Adipose tissue (tissue), 3 donors: ENCODE measurements around the gene ISG15. TPM values are rescaled to one million over a fixed set of nuclear protein-coding genes. Genes with fewer than 3 reads are reported as not detected.
"Not testable (repeated sequence)": the region's sequence is repeated elsewhere in the genome, so short reads cannot be mapped to it uniquely, and the experiment has no call there.

Source experiments
- H3K27ac ChIP-seq: one replicate; pipeline ENCODE4 v1.5.1; 2013; ENCODE audit warnings: low read depth, low read length
- WGBS, 3 donors: extraction: QIAGEN DNeasy Blood & Tissue Kit; methylation state at CpG; one replicate each; pipeline ENCODE4 v1.1.7; 2013; 5-methylcytosine and 5-hydroxymethylcytosine counted together
- polyA plus RNA-seq, 3 donors: library from polyadenylated mRNA; stranded (reverse); fragments of 200-250 nt; gene quantifications; one replicate each; pipeline ENCODE4 v1.2.3, GENCODE V29; 2013
- donor health status: healthy with polysubstance abuse.
- donor health status: Bipolar disorder and iron deficiency.
- donor health status: healthy.

ISG15 gene
- polyA plus RNA-seq, 3 donors, result 43.7 to 83.5 (median 44.3) TPM

GRCh38 chr1:1004420-1004779, 8.9 kb upstream of the ISG15 start:
- WGBS, 3 donors, result 56 to 76% (median 57%) methylated on average over 6 to 7 of the region's 7 CpGs
- H3K27ac ChIP-seq, result no peak overlapping the region

- no peak overlapping the region for H3K27ac ChIP-seq
- 15 to 24% (median 19%) methylated on average over 20 to 21 of the region's 21 CpGs for WGBS, 3 donors
Measured at GRCh38 chr1:1004780-1005697, 8.3 kb upstream of the ISG15 start.

DNA sequence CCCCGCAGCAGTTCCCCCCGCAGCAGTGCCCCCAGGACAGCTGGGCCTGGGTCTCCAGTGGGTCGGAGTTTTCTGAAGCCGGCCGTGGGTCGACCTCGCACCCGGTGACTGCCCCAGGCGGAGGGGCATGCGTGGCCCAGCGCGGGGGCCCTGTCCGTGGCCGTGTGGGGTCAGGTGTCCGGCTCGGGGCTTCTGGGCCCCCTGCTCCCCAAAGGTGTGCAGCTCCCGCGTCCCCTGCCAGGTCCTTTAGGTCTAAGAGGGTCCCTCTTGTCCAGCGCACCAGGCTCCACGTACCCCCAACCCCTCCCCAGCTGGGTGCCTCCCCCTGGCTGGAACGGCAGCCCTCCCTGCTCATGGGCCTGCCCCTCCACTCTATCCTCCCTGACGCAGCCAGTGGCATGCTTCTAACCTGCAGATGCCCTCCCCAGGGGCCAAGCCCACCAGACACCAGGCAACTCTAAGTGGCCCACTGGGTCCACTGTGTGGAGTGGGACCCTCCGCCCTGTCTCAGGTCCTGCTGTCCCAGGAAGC, 7.5 kb upstream of the ISG15 start:
- no peak overlapping the region for H3K27ac ChIP-seq
- 54 to 63% (median 55%) methylated on average over 14 to 23 of the region's 23 CpGs for WGBS, 3 donors

GRCh38 chr1:1006305-1007159, 6.8 kb upstream of the ISG15 start:
- 79 to 84% (median 80%) methylated on average over 37 of the region's 37 CpGs for WGBS, 3 donors
- no peak overlapping the region for H3K27ac ChIP-seq

- 93% methylated on average over 8 of the region's 8 CpGs for WGBS, 3 donors
- H3K27ac ChIP-seq, result not testable (repeated sequence)
Measured at GRCh38 chr1:1010131-1010530, 3.2 kb upstream of the ISG15 start.

DNA sequence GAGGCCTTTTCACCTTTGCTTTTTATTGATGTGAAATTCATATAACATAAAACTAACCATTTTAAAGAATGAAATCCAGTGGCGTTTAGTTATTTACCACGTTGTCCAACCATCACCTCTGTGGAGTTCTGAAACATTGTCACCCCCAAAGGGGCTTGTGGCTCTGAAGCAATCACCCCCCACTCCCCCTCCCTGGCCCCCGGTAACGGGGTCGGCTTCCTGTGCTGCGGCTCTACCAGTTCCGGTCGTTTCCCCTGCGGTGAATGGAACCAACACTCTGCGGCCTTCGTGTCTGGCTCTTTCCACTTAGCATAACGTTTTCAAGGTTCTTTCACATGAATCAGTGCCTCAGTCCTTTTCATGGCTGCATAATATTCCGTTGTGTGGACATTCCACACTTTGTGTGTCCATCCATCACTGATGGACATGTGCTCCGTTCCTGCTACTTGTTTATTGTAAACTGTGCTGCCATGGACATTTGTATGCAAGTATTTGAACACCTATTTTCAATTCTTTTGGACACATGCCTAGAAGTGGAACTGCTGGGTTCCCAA, 1.8 kb upstream of the ISG15 start:
- H3K27ac ChIP-seq, result no peak overlapping the region
- WGBS, 3 donors, result 69 to 88% (median 71%) methylated on average over 14 of the region's 14 CpGs

DNA sequence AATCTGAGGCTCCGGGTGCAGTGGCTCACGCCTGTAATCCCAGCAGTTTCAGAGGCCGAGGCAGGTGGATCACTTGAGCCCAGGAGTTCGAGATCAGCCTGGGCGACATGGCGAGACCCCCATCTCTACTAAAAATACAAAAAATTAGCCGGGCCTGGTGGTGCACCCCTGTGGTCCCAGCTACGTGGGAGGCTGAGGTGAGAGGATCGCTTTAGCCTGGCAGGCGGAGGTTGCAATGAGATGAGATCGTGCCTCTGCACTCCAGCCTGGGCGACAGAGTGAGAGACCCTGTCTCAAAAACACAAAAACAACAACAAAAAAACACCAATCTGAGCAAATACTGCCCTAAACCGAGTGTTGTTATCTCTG, 577 bp upstream of the ISG15 start:
- 62 to 69% (median 63%) methylated on average over 13 of the region's 13 CpGs for WGBS, 3 donors
- not testable (repeated sequence) for H3K27ac ChIP-seq

- no peak overlapping the region for H3K27ac ChIP-seq
Measured at GRCh38 chr1:1013922-1014648, 788 bp downstream of the ISG15 start.

DNA sequence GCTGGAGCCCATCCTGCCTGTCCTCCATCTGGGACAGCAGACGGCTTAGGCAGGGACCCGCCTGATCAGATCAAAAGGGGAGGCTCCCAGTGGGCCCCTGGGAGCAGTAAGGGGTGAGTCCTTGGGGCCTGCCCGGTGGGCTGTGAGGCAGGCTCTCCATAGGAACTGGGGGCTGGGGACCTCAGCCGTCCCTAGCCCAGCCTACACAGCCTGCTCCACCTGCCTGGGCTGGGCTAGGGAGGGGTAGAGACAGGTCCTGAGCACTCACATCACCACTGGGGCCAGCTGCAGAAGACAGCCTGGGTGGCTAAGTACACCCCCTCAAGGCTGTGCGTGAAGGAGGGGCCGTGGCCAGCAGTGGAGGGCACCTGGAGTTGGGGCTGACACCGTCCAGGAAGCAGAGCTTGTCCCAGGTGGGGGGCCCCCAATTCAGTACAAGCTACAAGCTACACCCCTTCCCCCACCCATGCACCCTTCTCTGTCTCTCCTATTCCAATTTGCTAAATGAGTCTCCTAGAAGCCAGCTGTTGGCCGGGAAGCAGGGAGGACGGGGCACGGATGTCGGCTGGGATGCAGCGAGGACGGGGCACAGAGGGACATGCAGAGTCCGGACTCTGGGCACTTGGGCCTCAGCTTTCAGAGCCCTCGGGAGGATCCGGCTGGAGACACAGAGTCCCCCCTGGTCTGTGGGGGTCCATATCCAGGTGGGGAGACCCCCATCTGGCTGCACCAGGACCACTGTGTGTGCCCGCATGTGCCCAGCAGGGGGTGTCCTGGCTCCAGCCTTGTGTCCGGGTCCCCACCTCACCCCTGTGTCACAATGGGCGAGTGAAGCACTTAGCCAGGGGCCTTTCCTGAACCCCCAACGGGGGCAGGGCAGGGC, 1.7 kb downstream of the ISG15 start:
- 78 to 81% (median 79%) methylated on average over 20 of the region's 20 CpGs for WGBS, 3 donors
- H3K27ac ChIP-seq, result no peak overlapping the region

More at GRCh38 chr1:1013922-1014648, 788 bp downstream of the ISG15 start:
- WGBS, 3 donors, result 44 to 71% (median 57%) methylated on average over 39 to 41 of the region's 41 CpGs

GRCh38 chr1:1017397-1018320, 4.4 kb downstream of the ISG15 start:
- WGBS, 3 donors, result 62 to 84% (median 81%) methylated on average over 16 to 17 of the region's 17 CpGs

DNA sequence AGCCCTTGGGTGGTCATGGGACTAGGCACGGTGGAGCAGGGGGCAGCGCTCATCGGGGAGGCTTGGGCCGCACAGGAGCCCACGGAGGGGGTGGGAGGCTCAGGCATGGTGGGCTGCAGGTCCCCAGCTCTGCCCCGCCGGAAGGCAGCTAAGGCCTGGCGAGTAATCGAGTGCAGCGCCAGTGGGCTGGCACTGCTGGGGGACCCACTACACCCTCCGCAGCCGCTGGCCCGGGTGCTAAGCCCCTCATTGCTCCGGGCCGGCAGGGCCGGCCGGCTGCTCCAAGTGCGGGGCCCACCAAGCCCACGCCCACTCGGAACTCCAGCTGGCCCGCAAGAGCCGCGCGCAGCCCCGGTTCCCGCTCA, 5.0 kb downstream of the ISG15 start:
- WGBS, 3 donors, result 92 to 94% (median 94%) methylated on average over 22 to 26 of the region's 26 CpGs
- H3K27ac ChIP-seq, result not testable (repeated sequence)

More at GRCh38 chr1:1017397-1018320, 4.4 kb downstream of the ISG15 start:
- H3K27ac ChIP-seq, result not testable (repeated sequence)

DNA sequence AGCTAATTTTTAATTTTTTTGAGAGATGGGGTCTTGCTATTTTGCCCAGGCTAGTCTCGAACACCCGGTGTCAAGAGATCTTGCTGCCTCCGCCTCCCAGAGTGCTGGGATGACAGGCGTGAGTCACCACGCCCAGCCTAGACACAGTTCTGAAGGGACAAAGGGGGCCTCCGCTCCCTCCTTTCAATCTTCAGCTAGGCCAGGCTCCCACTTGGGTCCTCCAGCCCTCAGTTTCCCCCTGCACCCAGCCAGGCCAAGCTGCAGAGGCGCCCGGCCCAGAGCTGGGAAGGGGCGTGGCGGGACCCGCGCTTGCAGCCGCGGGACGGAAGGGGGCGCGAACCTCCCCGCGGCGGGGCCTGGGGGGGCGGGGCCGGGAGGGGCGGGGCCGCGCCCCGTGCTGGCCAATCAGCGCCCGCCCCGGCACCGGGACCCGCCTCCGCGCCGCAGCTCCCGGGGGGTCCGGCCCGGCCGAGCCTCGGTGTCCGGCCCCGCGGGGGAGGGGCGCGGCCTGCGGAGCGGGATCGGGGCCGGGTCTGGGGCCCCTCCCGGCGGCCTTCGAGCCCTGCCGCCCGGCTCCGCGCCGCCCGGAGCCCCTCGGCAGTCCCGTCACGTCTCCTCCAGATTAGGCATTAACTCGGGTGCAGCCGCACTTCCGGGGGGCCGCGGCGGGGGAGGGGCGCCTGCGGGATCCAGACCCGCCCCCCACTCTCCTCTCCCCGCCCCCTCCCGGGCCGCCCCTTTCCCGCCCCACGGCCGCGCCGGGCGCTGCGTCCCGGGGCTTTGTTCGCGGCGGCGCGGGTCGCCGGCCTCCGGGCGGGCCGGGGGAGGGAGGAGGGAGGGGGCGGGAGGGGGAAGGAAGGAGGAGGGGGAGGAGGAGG, 6.1 kb downstream of the ISG15 start:
- no peak overlapping the region for H3K27ac ChIP-seq
- 1 to 4% (median 2%) methylated on average over 34 to 69 of the region's 91 CpGs for whole genome bisulfite sequencing, 3 donors

DNA sequence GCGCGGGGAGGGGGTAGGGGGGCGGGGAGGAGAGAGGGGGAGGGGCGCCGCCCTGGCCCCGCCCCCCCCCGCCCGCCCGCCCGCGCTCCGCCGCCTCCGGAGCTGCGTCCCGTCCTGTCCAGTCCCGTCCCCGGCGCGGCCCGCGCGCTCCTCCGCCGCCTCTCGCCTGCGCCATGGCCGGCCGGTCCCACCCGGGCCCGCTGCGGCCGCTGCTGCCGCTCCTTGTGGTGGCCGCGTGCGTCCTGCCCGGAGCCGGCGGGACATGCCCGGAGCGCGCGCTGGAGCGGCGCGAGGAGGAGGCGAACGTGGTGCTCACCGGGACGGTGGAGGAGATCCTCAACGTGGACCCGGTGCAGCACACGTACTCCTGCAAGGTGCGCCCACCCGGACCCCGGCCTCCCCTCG, 6.7 kb downstream of the ISG15 start, which contains the start of gene AGRN:
TSS of gene AGRN (plus strand) at position 121 of the 405 bp plus-strand sequence. CDS start at position 174, 53 bp downstream.
- no peak within 1 kb of the TSS for H3K27ac ChIP-seq
- 0 to 1% (median 0%) methylated on average over 11 to 39 of the region's 58 CpGs for WGBS, 3 donors

DNA sequence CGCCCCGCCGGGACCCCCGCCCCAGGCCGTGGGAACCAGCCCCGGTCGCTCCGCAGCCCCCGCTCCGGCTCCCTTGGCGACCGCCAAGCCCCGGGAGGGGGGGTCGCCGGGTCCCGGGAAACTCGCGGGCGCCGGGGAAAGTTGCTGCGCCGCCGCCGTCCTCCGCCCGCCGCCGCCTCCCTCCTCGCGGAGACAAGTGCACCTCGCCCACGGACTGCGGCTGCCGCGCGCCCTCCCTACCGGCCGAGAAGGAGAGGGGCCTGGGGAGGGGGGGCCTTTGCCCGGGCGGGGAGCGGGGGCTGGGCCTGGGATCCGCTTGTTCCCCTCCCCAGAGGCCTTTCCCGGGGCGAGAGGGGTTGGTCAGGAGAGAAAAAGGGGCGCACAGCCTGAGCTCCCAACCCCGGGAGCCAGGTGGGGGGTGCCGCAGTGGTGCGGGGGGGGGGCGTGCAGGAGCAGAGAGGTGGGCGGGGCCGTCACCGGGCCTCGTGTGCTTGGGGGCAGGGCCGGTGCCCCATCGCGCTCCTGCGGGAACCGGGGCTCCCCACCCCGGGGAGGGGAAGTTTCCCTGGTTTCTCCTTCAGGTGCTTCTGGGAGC, 7.2 kb downstream of the ISG15 start:
- 0 to 2% (median 1%) methylated on average over 25 to 59 of the region's 59 CpGs for whole genome bisulfite sequencing, 3 donors

More for the DNA sequence above, 7.2 kb downstream of the ISG15 start:
- H3K27ac ChIP-seq, result no peak overlapping the region
